Stimulated activated CD4-positive, alpha-beta T cell treated with anti-CD3 and anti-CD28 coated beads, Interleukin-4, amount 100 ng/mL, for 48 hours (primary cell): Measurements from ENCODE around the gene TMEM207.
"Not testable (repeated sequence)": the region's sequence is repeated elsewhere in the genome, so short reads cannot be mapped to it uniquely, and the experiment has no call there.

Experiments
- DNase-seq, 2 donors: peaks; one replicate each; pipeline ENCODE4 v3.0.0-alpha.2; 2020; ENCODE audit warnings: low read depth in 2 of 2

Gene TMEM207

GRCh38 chr3:190449801-190450200 is at the start of gene TMEM207:
Gene TMEM207 (minus strand): TSS chr3:190449901. CDS start chr3:190449809, 92 bp downstream.
- no peak for DNase-seq

- no peak for DNase-seq
These were observed 49.4 kb upstream of the TMEM207 start for GRCh38 chr3:190499122-190499521.

GRCh38 chr3:190498293-190498692 is 48.6 kb upstream of the TMEM207 start:
- DNase-seq = no peak

- DNase-seq = no peak
These were observed 48.1 kb upstream of the TMEM207 start for GRCh38 chr3:190497811-190498210.

GRCh38 chr3:190496859-190497258 is 47.2 kb upstream of the TMEM207 start:
- DNase-seq = no peak

- DNase-seq = no peak
These were observed 46.1 kb upstream of the TMEM207 start for GRCh38 chr3:190495796-190496195.

- DNase-seq = no peak
These were observed 45.7 kb upstream of the TMEM207 start for GRCh38 chr3:190495354-190495753.

- no peak for DNase-seq
These were observed 45.2 kb upstream of the TMEM207 start for GRCh38 chr3:190494907-190495306.

GRCh38 chr3:190492966-190493365 is 43.3 kb upstream of the TMEM207 start:
- DNase-seq = no peak

- DNase-seq = no peak
These were observed 42.4 kb upstream of the TMEM207 start for GRCh38 chr3:190492129-190492528.

GRCh38 chr3:190491533-190492054 is 41.9 kb upstream of the TMEM207 start:
- DNase-seq = peak in 1 of 2 donors; percentile 5

GRCh38 chr3:190486908-190487607 is 37.4 kb upstream of the TMEM207 start:
- DNase-seq = no peak

GRCh38 chr3:190486533-190486864 is 36.8 kb upstream of the TMEM207 start:
- DNase-seq = no peak

GRCh38 chr3:190485830-190486532 is 36.3 kb upstream of the TMEM207 start:
- no peak for DNase-seq

- no peak for DNase-seq
These were observed 32.1 kb upstream of the TMEM207 start for GRCh38 chr3:190481779-190482178.

- DNase-seq = not testable (repeated sequence)
These were observed 23.6 kb upstream of the TMEM207 start for GRCh38 chr3:190473261-190473660.

GRCh38 chr3:190467922-190468321 is 18.2 kb upstream of the TMEM207 start:
- DNase-seq = no peak

GRCh38 chr3:190458040-190458439 is 8.3 kb upstream of the TMEM207 start:
- DNase-seq = no peak

- no peak for DNase-seq
These were observed 7.1 kb upstream of the TMEM207 start for GRCh38 chr3:190456770-190457169.

- no peak for DNase-seq
These were observed 6.1 kb upstream of the TMEM207 start for GRCh38 chr3:190455828-190456227.

- no peak for DNase-seq
These were observed 1.4 kb downstream of the TMEM207 start for GRCh38 chr3:190448256-190448655.

GRCh38 chr3:190446573-190447279 is 3.0 kb downstream of the TMEM207 start:
- no peak for DNase-seq
